A172 (cell line): ENCODE results near the gene FARSA. TPM values are rescaled to one million over a fixed set of nuclear protein-coding genes. Genes with fewer than 3 reads are reported as not detected.
A peak's percentile ranks its signal among the peaks of the same experiment; 100 is the strongest.
"Not testable (repeated sequence)": the region's sequence is repeated elsewhere in the genome, so short reads cannot be mapped to it uniquely, and the experiment has no call there.

Source experiments
- DNase-seq: peaks from one replicate; pipeline ENCODE4 v3.0.0-alpha.2; 2015; ENCODE audit warnings: low spot score
- total RNA-seq: library from RNA; depleted of rRNA; stranded (reverse); fragments of >200 nt; shearing (Covaris generic); gene quantifications from 2 replicates; pipeline ENCODE4 v1.2.3, GENCODE V29; 2014

Gene FARSA
- total RNA-seq, 1 experiment from 2014 or later = 99.1 TPM

- DNase-seq = no peak
Measured at GRCh38 chr19:12953799-12954611, 20.5 kb upstream of the FARSA start.

- no peak for DNase-seq
Measured at GRCh38 chr19:12953138-12953798, 19.8 kb upstream of the FARSA start.

- peak; percentile 81 for DNase-seq
Measured at GRCh38 chr19:12952488-12953137, 19.1 kb upstream of the FARSA start.

GRCh38 chr19:12952050-12952449 is 18.5 kb upstream of the FARSA start:
- DNase-seq = not testable (repeated sequence)

GRCh38 chr19:12949363-12950283 is 16.1 kb upstream of the FARSA start:
- DNase-seq = no peak

GRCh38 chr19:12948612-12949362 is 15.3 kb upstream of the FARSA start:
- no peak for DNase-seq

- no peak for DNase-seq
Measured at GRCh38 chr19:12947702-12948611, 14.4 kb upstream of the FARSA start.

- no peak for DNase-seq
Measured at GRCh38 chr19:12946731-12947496, 13.4 kb upstream of the FARSA start.

- peak; percentile 63 for DNase-seq
Measured at GRCh38 chr19:12946092-12946721, 12.7 kb upstream of the FARSA start.

GRCh38 chr19:12945479-12946091 is 12.1 kb upstream of the FARSA start, which contains the start of gene RAD23A:
RAD23A (plus strand) TSS chr19:12945862; CDS start chr19:12945949, 87 bp downstream.
- peak; percentile 95 for DNase-seq

- no peak for DNase-seq
Measured at GRCh38 chr19:12944104-12944674, 10.7 kb upstream of the FARSA start.

- no peak for DNase-seq
Measured at GRCh38 chr19:12943437-12944044, 10.0 kb upstream of the FARSA start.

GRCh38 chr19:12940897-12941296 is 7.4 kb upstream of the FARSA start:
- no peak for DNase-seq

- no peak for DNase-seq
Measured at GRCh38 chr19:12939975-12940423, 6.5 kb upstream of the FARSA start.

GRCh38 chr19:12938779-12939601 is 5.5 kb upstream of the FARSA start:
- peak; percentile 34 for DNase-seq
